HG03066 (cell line): ENCODE data around the gene PRR4.

ENCODE experiments used
- ATAC-seq: cut with Tn5 transposase; IDR thresholded peaks from one replicate; pipeline ENCODE4 v1.9.1; 2021; ENCODE audit warnings: low read depth; ENCODE audit not compliant: unreplicated experiment

PRR4 gene

GRCh38 chr12:10849425-10849878 lies at the start of gene PRR4:
PRR4 (minus strand) TSS chr12:10849475; CDS start chr12:10849437, 38 bp downstream.
- no peak for ATAC-seq

- ATAC-seq = no peak
These were observed 47.6 kb upstream of the PRR4 start for GRCh38 chr12:10896854-10897253.

- no peak for ATAC-seq
These were observed 42.7 kb upstream of the PRR4 start for GRCh38 chr12:10891937-10892336.

- no peak for ATAC-seq
These were observed 40.0 kb upstream of the PRR4 start for GRCh38 chr12:10889226-10889625.

GRCh38 chr12:10884086-10884725 lies 34.9 kb upstream of the PRR4 start, which contains the start of gene PRH1:
PRH1 (minus strand) TSS chr12:10884255; CDS start chr12:10884217, 38 bp downstream.
- ATAC-seq = no peak

GRCh38 chr12:10873378-10873777 lies 24.1 kb upstream of the PRR4 start:
- ATAC-seq = no peak

- no peak for ATAC-seq
These were observed 18.1 kb upstream of the PRR4 start for GRCh38 chr12:10867381-10867780.

- ATAC-seq = no peak
These were observed 14.4 kb upstream of the PRR4 start for GRCh38 chr12:10863512-10864218.

GRCh38 chr12:10861366-10861765 lies 12.1 kb upstream of the PRR4 start:
- no peak for ATAC-seq

GRCh38 chr12:10855807-10856206 lies 6.5 kb upstream of the PRR4 start:
- no peak for ATAC-seq

- no peak for ATAC-seq
These were observed 4.5 kb upstream of the PRR4 start for GRCh38 chr12:10853776-10854175.

- no peak for ATAC-seq
These were observed 2.1 kb upstream of the PRR4 start for GRCh38 chr12:10851243-10851858.

GRCh38 chr12:10847744-10848143 lies 1.5 kb downstream of the PRR4 start:
- ATAC-seq = no peak

GRCh38 chr12:10842862-10843261 lies 6.4 kb downstream of the PRR4 start:
- ATAC-seq = no peak

- ATAC-seq = no peak
These were observed 10.8 kb downstream of the PRR4 start for GRCh38 chr12:10838461-10838860.

GRCh38 chr12:10829994-10830393 lies 19.3 kb downstream of the PRR4 start:
- no peak for ATAC-seq

- no peak for ATAC-seq
These were observed 23.0 kb downstream of the PRR4 start, which contains the start of gene TAS2R10 for GRCh38 chr12:10826258-10826657. TAS2R10 (minus strand) TSS chr12:10826358; CDS start chr12:10826269, 89 bp downstream.

- no peak for ATAC-seq
These were observed 24.3 kb downstream of the PRR4 start for GRCh38 chr12:10824957-10825356.

- ATAC-seq = no peak
These were observed 37.3 kb downstream of the PRR4 start for GRCh38 chr12:10811883-10812536.

- ATAC-seq = no peak
These were observed 39.2 kb downstream of the PRR4 start, which contains the start of gene TAS2R9 for GRCh38 chr12:10810068-10810467. TAS2R9 (minus strand) TSS chr12:10810168; CDS start chr12:10810075, 93 bp downstream.

- no peak for ATAC-seq
These were observed 42.1 kb downstream of the PRR4 start, which contains the start of gene TAS2R8 for GRCh38 chr12:10807186-10807585. TAS2R8 (minus strand) TSS chr12:10807286; CDS start chr12:10806980, 306 bp downstream.
